HG03103 (cell line): ENCODE results near the gene ATP8A2.

Source experiments
- ATAC-seq: cut with Tn5 transposase; IDR thresholded peaks from one replicate; pipeline ENCODE4 v1.9.1; 2021; ENCODE audit warnings: low read depth; ENCODE audit not compliant: unreplicated experiment

The ATP8A2 gene

GRCh38 chr13:25871389-25872125, 499.8 kb downstream of the ATP8A2 start:
- ATAC-seq: no peak

- ATAC-seq: no peak
These were observed 500.9 kb downstream of the ATP8A2 start for GRCh38 chr13:25872481-25873241.

GRCh38 chr13:25873242-25873612, 501.5 kb downstream of the ATP8A2 start:
- no peak for ATAC-seq

- no peak for ATAC-seq
These were observed 502.4 kb downstream of the ATP8A2 start for GRCh38 chr13:25874064-25874737.

GRCh38 chr13:25874907-25875306, 503.1 kb downstream of the ATP8A2 start:
- ATAC-seq: no peak

GRCh38 chr13:25876247-25876646, 504.5 kb downstream of the ATP8A2 start:
- ATAC-seq: no peak

GRCh38 chr13:25879466-25879865, 507.7 kb downstream of the ATP8A2 start:
- no peak for ATAC-seq

- ATAC-seq: no peak
These were observed 509.6 kb downstream of the ATP8A2 start for GRCh38 chr13:25881136-25881926.

GRCh38 chr13:25881971-25882451, 510.2 kb downstream of the ATP8A2 start:
- no peak for ATAC-seq

GRCh38 chr13:25882466-25883357, 510.9 kb downstream of the ATP8A2 start:
- ATAC-seq: no peak

- no peak for ATAC-seq
These were observed 513.6 kb downstream of the ATP8A2 start for GRCh38 chr13:25885418-25885817.

GRCh38 chr13:25886438-25887214, 514.9 kb downstream of the ATP8A2 start:
- ATAC-seq: no peak

GRCh38 chr13:25887962-25888655, 516.3 kb downstream of the ATP8A2 start:
- no peak for ATAC-seq

GRCh38 chr13:25890671-25891212, 519.0 kb downstream of the ATP8A2 start:
- no peak for ATAC-seq

GRCh38 chr13:25898991-25899390, 527.2 kb downstream of the ATP8A2 start:
- ATAC-seq: no peak

GRCh38 chr13:25899464-25899863, 527.7 kb downstream of the ATP8A2 start:
- ATAC-seq: no peak

GRCh38 chr13:25899952-25900351, 528.2 kb downstream of the ATP8A2 start:
- no peak for ATAC-seq
